Measurements from ENCODE around the gene POU2AF1. TPM values are rescaled to one million over a fixed set of nuclear protein-coding genes. Genes with fewer than 3 reads are reported as not detected.

The POU2AF1 gene
- total and polyA plus RNA-seq, 5 donors from 2014 or later, result 1.6 to 4.8 (median 2.2) TPM

DNA sequence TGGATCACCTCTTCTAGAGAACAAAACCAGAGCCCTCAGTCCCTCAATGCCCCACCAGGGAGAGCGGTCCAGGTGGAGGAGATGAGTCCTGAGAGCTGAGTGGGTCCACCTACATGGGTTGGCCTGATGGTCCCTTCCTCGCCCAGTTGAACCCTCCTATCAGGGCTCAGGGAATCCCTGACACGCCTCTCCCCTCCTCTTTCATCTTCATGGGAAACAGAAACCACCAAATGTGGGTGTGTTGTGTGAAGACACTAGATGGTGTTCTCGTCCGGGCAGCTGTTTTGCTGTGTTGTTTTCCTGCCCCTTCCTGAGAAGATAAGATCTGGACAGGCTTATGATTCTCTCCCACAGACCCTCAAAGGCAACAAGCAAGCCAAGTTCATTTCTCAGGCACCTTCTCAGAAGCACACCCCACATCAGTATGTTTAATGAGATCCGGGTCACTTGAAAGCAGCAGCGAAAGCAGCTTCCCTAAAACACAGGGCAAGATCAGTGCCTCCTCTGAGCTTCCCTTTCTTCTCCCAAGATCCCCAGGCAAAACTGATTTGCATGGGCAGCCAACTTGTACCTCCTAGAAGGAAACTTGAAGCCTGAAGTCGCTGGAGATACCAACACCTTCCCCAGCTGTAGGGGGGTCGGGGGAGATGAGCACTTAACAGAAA, 35.3 kb upstream of the POU2AF1 start:
- Mint-ChIP-seq H3K4me1 (peaks cover 12 to 57% (median 26%) of the 10 kb centered on the region in 4 donors), H3K27ac (peak overlapping the region; percentile 26 to 90 (median 86)), H3K36me3 (no peaks in the 10 kb centered on the region), H3K9me3 (no peaks in the 10 kb centered on the region), H3K4me3 (peak overlapping the region in 3 of 4 donors; percentile 12 to 78 (median 44)), H3K27me3 (no peaks in the 10 kb centered on the region)
- Histone ChIP-seq H3K27me3 (ENCODE audit: control insufficient read depth, insufficient read depth, low read length) (no peaks in the 10 kb centered on the region), H3K27ac (ENCODE audit: insufficient read depth, low read length, poor library complexity, severe bottlenecking) (no peak overlapping the region), H3K4me1 (ENCODE audit: control insufficient read depth, insufficient read depth, low read length, poor library complexity, severe bottlenecking) (peaks cover 21% of the 10 kb centered on the region), H3K36me3 (ENCODE audit: control insufficient read depth, insufficient read depth, low read length) (no peaks in the 10 kb centered on the region), H3K4me3 (ENCODE audit: low read depth, low read length) (peak overlapping the region; percentile 40), H3K9me3 (ENCODE audit: control insufficient read depth in 2 of 2, low read length in 2 of 2) (no peaks in the 10 kb centered on the region)
- ATAC-seq (ENCODE audit: low read depth in 2 of 2), result peak in 1 of 2 donors; percentile 4
- peak in 1 of 3 donors; percentile 47 for DNase-seq

DNA sequence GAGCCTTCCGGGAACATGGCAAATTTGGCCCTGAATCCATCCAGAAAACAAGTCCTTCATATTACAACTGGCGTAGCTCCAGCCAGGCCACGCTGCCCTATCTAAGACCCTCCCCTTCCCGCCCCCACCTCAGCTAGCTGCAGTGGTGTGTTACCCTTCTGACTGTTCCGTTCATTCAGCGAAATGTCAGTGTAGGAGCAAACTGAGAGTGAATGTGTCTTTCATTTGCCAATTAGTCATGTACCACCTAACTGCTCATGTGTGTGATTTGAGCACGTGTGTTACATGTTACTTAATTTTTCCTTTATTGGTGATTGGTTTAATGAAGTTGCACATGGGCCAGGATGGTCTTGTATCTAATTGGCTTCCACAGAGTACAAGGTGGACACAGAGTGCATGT, 34.8 kb upstream of the POU2AF1 start:
- H3K4me1 Mint-ChIP-seq, result peaks cover 12 to 54% (median 26%) of the 10 kb centered on the region in 4 donors
- peak overlapping the region in 1 of 3 donors; percentile 26 for H3K27ac Mint-ChIP-seq
- Histone ChIP-seq H3K27ac (ENCODE audit: insufficient read depth, low read length, poor library complexity, severe bottlenecking) (no peak overlapping the region), H3K36me3 (ENCODE audit: control insufficient read depth, insufficient read depth, low read length) (no peaks in the 10 kb centered on the region), H3K4me1 (ENCODE audit: control insufficient read depth, insufficient read depth, low read length, poor library complexity, severe bottlenecking) (peaks cover 21% of the 10 kb centered on the region), H3K4me3 (ENCODE audit: low read depth, low read length) (no peak overlapping the region), H3K27me3 (ENCODE audit: control insufficient read depth, insufficient read depth, low read length) (no peaks in the 10 kb centered on the region), H3K9me3 (ENCODE audit: control insufficient read depth in 2 of 2, low read length in 2 of 2) (no peaks in the 10 kb centered on the region)
- H3K4me3 Mint-ChIP-seq, result peak overlapping the region in 1 of 4 donors; percentile 44
- ATAC-seq (ENCODE audit: low read depth in 2 of 2) (no peak), DNase-seq (no peak)
- no peaks in the 10 kb centered on the region for H3K27me3 Mint-ChIP-seq
- no peaks in the 10 kb centered on the region for H3K36me3 Mint-ChIP-seq
- peaks cover 0 to under 1% (median 0%) of the 10 kb centered on the region in 7 donors for H3K9me3 Mint-ChIP-seq

DNA sequence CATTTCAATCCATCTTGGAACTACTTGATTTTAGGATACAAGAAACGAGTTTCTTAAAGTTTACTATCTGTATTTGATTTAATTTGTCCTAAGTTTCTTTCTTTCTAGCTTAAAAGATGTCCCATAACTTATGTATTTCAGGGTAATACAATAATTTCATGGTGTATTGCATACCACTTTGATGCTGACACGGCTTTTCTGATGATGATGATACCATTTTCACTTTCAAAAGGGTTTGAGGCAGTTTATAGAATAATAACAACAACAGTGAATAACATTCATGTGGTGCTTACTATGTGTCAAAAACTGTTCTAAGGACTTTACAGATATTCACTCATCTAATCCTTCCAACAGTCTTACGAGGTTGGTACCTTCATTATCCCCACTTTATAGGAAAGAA, 33.2 kb upstream of the POU2AF1 start:
- Histone ChIP-seq H3K27ac (ENCODE audit: insufficient read depth, low read length, poor library complexity, severe bottlenecking) (no peak overlapping the region), H3K4me1 (ENCODE audit: control insufficient read depth, insufficient read depth, low read length, poor library complexity, severe bottlenecking) (peaks cover 14% of the 10 kb centered on the region), H3K9me3 (ENCODE audit: control insufficient read depth in 2 of 2, low read length in 2 of 2) (no peaks in the 10 kb centered on the region), H3K36me3 (ENCODE audit: control insufficient read depth, insufficient read depth, low read length) (no peaks in the 10 kb centered on the region), H3K4me3 (ENCODE audit: low read depth, low read length) (no peak overlapping the region), H3K27me3 (ENCODE audit: control insufficient read depth, insufficient read depth, low read length) (no peaks in the 10 kb centered on the region)
- peaks cover 0 to 3% (median 0%) of the 10 kb centered on the region in 7 donors for H3K9me3 Mint-ChIP-seq
- DNase-seq (peak in 1 of 3 donors; percentile 34), ATAC-seq (ENCODE audit: low read depth in 2 of 2) (no peak)
- H3K4me1 Mint-ChIP-seq, result peaks cover 7 to 41% (median 20%) of the 10 kb centered on the region in 4 donors
- H3K27ac Mint-ChIP-seq, result peak overlapping the region in 1 of 3 donors; percentile 25
- H3K27me3 Mint-ChIP-seq, result no peaks in the 10 kb centered on the region
- H3K4me3 Mint-ChIP-seq, result no peak overlapping the region
- H3K36me3 Mint-ChIP-seq, result no peaks in the 10 kb centered on the region

DNA sequence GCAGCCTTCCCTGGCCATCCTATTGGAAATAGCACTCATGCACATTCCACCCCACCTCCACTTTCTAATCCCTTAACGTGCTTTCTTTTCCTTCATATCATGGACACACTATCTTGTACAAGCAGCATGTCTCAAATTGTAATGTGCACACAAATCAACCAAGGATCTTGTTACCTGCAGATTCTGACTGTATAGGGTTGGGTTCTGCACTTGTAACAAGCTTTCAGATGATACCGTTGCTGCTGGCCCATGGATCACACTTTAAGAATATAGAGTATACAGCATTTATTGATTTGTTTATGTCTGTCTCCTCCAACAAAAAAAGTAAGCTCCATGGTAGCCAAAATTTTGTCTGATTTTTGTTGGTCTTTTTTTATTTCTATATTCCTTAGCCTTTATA, 32.4 kb upstream of the POU2AF1 start:
- H3K27ac ChIP-seq (ENCODE audit: insufficient read depth, low read length, poor library complexity, severe bottlenecking), result no peak overlapping the region
- peak overlapping the region in 1 of 3 donors; percentile 39 for H3K27ac Mint-ChIP-seq
- no peaks in the 10 kb centered on the region for H3K27me3 ChIP-seq (ENCODE audit: control insufficient read depth, insufficient read depth, low read length)
- H3K36me3 ChIP-seq (ENCODE audit: control insufficient read depth, insufficient read depth, low read length), result no peaks in the 10 kb centered on the region
- no peak for ATAC-seq (ENCODE audit: low read depth in 2 of 2)
- DNase-seq, result no peak
- no peaks in the 10 kb centered on the region for H3K36me3 Mint-ChIP-seq
- H3K27me3 Mint-ChIP-seq, result no peaks in the 10 kb centered on the region
- H3K4me1 Mint-ChIP-seq, result peaks cover 0 to 33% (median 14%) of the 10 kb centered on the region in 4 donors
- no peak overlapping the region for H3K4me3 ChIP-seq (ENCODE audit: low read depth, low read length)
- peaks cover 13% of the 10 kb centered on the region for H3K4me1 ChIP-seq (ENCODE audit: control insufficient read depth, insufficient read depth, low read length, poor library complexity, severe bottlenecking)
- no peak overlapping the region for H3K4me3 Mint-ChIP-seq
- peaks cover 0 to 3% (median 0%) of the 10 kb centered on the region in 7 donors for H3K9me3 Mint-ChIP-seq
- H3K9me3 ChIP-seq (ENCODE audit: control insufficient read depth in 2 of 2, low read length in 2 of 2), result no peaks in the 10 kb centered on the region

DNA sequence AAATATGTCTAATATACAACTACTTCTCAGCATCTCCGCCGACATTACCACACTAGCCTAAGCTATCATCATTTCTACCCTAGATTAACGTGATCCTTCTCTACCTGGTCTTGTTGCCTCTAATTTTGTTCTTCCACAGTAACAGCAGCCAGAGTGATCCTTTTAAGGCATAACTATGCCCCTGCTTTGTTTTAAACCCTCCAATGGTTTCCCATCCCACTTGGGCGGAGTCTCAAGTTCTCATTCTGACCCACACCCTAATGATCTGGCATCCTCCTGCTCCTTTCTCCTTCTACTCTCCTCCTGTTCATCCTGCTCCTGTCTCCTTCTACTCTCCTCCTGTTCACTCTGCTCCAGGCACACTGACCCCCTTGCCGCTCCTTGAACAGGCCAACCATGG, 31.9 kb upstream of the POU2AF1 start:
- no peaks in the 10 kb centered on the region for H3K36me3 ChIP-seq (ENCODE audit: control insufficient read depth, insufficient read depth, low read length)
- H3K27ac Mint-ChIP-seq, result no peak overlapping the region

DNA sequence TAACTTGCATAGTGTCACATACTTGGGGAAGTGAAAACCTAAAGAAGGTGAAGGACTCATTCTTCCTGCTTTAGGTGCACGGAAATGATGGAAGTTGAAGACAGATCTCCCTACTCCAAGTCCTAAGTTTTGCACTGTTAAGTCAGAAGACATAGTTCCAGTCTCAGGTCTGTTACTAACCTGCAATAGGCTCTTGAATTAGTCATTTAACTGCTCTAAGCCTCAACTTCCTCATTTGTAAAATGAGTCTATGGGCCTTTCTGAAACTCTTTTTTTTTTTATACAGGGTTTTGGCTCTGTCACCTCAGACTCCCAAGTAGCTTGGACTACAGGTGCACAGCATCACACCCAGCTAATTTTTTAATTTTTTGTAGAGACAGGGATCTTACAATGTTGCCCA, 30.8 kb upstream of the POU2AF1 start:
- peak in 1 of 2 donors; percentile 25 for ATAC-seq (ENCODE audit: low read depth in 2 of 2)
- Histone ChIP-seq H3K4me3 (ENCODE audit: low read depth, low read length) (no peak overlapping the region), H3K27me3 (ENCODE audit: control insufficient read depth, insufficient read depth, low read length) (no peaks in the 10 kb centered on the region), H3K9me3 (ENCODE audit: control insufficient read depth in 2 of 2, low read length in 2 of 2) (no peaks in the 10 kb centered on the region), H3K27ac (ENCODE audit: insufficient read depth, low read length, poor library complexity, severe bottlenecking) (no peak overlapping the region), H3K4me1 (ENCODE audit: control insufficient read depth, insufficient read depth, low read length, poor library complexity, severe bottlenecking) (peaks cover 12% of the 10 kb centered on the region), H3K36me3 (ENCODE audit: control insufficient read depth, insufficient read depth, low read length) (no peaks in the 10 kb centered on the region)
- Mint-ChIP-seq H3K4me3 (no peak overlapping the region), H3K27me3 (no peaks in the 10 kb centered on the region), H3K9me3 (peaks cover 0 to 3% (median 0%) of the 10 kb centered on the region in 7 donors), H3K4me1 (peaks cover 0 to 19% (median 12%) of the 10 kb centered on the region in 4 donors), H3K27ac (no peak overlapping the region), H3K36me3 (no peaks in the 10 kb centered on the region)
- no peak for DNase-seq

More for the DNA sequence above, 31.9 kb upstream of the POU2AF1 start:
- ATAC-seq (ENCODE audit: low read depth in 2 of 2), result no peak
- Mint-ChIP-seq H3K27me3 (no peaks in the 10 kb centered on the region), H3K4me3 (no peak overlapping the region), H3K9me3 (peaks cover 0 to 3% (median 0%) of the 10 kb centered on the region in 7 donors), H3K4me1 (peaks cover 0 to 28% (median 14%) of the 10 kb centered on the region in 4 donors), H3K36me3 (no peaks in the 10 kb centered on the region)
- no peak overlapping the region for H3K27ac ChIP-seq (ENCODE audit: insufficient read depth, low read length, poor library complexity, severe bottlenecking)
- DNase-seq, result no peak
- no peaks in the 10 kb centered on the region for H3K9me3 ChIP-seq (ENCODE audit: control insufficient read depth in 2 of 2, low read length in 2 of 2)
- H3K4me1 ChIP-seq (ENCODE audit: control insufficient read depth, insufficient read depth, low read length, poor library complexity, severe bottlenecking), result peaks cover 13% of the 10 kb centered on the region
- no peak overlapping the region for H3K4me3 ChIP-seq (ENCODE audit: low read depth, low read length)
- no peaks in the 10 kb centered on the region for H3K27me3 ChIP-seq (ENCODE audit: control insufficient read depth, insufficient read depth, low read length)

DNA sequence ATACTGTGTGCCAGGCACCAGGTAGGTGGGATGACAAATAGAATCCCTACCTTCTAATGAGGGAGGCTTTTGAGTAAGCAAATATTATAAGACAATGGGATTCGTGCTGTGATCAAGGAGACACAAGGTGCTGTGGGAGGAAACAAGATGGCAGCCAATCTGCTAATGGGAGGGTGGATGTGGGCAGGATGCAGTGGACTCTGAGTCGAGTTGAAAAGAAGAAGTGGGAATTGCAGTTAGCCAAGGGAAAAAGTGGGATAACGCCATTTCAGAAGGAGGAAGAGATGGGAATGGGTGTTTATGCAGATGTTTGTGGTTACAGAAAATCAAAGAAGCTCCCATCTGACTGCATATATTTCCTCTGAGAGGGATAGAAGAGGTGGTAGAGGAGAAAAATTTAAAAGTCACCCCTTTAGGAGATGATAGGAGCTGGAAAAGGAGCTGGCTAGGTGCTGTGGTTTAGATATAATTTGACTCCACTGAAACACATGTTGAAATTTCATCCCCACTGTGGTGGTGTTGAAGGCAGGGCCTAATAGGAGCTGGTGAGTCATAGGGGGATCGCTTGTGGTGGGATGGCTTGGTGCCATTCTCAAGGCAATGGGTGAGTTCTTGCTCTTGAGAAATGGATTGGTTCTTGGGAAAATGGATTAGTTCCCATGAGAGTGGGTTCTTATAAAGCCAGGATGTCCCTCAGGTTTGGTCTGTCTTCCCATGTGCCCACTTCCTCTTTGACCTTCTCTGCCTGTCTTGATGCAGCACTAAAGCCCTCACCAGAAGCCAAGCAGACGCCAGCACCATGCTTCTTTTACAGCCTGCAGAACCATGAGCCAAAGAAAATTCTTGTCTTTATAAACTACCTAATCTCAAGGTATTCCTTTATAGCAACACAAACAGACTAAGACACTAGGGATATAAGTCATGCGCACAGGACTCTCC, 30.0 kb upstream of the POU2AF1 start:
- no peak overlapping the region for H3K4me3 ChIP-seq (ENCODE audit: low read depth, low read length)
- H3K4me1 ChIP-seq (ENCODE audit: control insufficient read depth, insufficient read depth, low read length, poor library complexity, severe bottlenecking), result peaks cover 3% of the 10 kb centered on the region
- H3K4me1 Mint-ChIP-seq, result peaks cover 0 to 12% (median 5%) of the 10 kb centered on the region in 4 donors
- DNase-seq, result no peak
- H3K27me3 ChIP-seq (ENCODE audit: control insufficient read depth, insufficient read depth, low read length), result no peaks in the 10 kb centered on the region
- H3K36me3 ChIP-seq (ENCODE audit: control insufficient read depth, insufficient read depth, low read length), result no peaks in the 10 kb centered on the region
- no peak overlapping the region for H3K27ac ChIP-seq (ENCODE audit: insufficient read depth, low read length, poor library complexity, severe bottlenecking)
- no peaks in the 10 kb centered on the region for H3K27me3 Mint-ChIP-seq
- peaks cover 0 to 3% (median 0%) of the 10 kb centered on the region in 7 donors for H3K9me3 Mint-ChIP-seq
- H3K4me3 Mint-ChIP-seq, result no peak overlapping the region
- H3K9me3 ChIP-seq (ENCODE audit: control insufficient read depth in 2 of 2, low read length in 2 of 2), result no peaks in the 10 kb centered on the region
- H3K36me3 Mint-ChIP-seq, result no peaks in the 10 kb centered on the region
- ATAC-seq (ENCODE audit: low read depth in 2 of 2), result no peak
- peak overlapping the region in 1 of 3 donors; percentile 60 for H3K27ac Mint-ChIP-seq
